GM12874 (cell line): ENCODE results near the gene MED22.

ENCODE experiments used
- TF ChIP-seq, protein P1 (sequence below): IDR thresholded peaks from 2 replicates; pipeline ENCODE4 v1.5.1; 2011; ENCODE audit warnings: low read depth, mild to moderate bottlenecking, control low read depth, low read length, moderate library complexity; ENCODE audit not compliant: insufficient read depth

The MED22 gene

DNA sequence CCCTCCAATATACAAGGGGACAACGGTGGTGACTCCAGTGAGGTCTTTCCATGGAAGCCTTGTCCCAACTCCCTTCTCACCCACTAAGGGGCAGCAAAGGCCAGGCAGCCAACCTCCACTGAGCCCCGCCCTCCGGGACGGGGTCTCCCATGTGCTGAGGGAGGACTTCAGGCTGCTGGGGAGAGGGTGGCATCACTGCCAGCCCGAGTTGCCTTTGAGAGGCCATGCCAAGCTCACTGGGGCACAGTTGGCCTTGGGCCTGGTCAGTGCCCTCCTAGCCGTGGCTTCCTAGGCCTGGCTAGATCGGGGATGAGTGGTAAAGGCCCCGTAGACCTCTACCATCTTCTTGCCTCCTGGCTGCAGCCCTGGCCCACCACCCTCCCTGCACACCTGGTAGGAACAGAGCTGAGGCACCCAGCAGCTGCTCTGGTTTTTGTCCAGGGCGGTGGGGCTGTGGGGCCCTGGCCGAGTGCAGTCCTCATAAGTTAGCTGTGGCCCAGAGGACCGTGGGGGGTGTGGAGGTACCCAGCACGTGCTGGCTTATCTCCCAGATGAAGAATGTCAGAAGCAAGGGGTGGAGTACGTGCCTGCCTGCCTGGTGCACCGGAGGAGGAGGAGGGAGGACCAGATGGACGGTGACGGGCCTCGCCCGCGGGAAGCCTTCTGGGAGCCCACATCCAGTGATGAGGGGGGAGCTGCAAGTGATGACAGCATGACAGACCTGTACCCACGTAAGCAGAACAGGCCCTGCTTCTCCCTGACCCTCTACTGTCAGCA is 11.7 kb upstream of the MED22 start:
- TF ChIP-seq, protein P1, sequence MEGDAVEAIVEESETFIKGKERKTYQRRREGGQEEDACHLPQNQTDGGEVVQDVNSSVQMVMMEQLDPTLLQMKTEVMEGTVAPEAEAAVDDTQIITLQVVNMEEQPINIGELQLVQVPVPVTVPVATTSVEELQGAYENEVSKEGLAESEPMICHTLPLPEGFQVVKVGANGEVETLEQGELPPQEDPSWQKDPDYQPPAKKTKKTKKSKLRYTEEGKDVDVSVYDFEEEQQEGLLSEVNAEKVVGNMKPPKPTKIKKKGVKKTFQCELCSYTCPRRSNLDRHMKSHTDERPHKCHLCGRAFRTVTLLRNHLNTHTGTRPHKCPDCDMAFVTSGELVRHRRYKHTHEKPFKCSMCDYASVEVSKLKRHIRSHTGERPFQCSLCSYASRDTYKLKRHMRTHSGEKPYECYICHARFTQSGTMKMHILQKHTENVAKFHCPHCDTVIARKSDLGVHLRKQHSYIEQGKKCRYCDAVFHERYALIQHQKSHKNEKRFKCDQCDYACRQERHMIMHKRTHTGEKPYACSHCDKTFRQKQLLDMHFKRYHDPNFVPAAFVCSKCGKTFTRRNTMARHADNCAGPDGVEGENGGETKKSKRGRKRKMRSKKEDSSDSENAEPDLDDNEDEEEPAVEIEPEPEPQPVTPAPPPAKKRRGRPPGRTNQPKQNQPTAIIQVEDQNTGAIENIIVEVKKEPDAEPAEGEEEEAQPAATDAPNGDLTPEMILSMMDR, result 0 out of 2 replicates have a peak, but pooled peaks have one; percentile 15

DNA sequence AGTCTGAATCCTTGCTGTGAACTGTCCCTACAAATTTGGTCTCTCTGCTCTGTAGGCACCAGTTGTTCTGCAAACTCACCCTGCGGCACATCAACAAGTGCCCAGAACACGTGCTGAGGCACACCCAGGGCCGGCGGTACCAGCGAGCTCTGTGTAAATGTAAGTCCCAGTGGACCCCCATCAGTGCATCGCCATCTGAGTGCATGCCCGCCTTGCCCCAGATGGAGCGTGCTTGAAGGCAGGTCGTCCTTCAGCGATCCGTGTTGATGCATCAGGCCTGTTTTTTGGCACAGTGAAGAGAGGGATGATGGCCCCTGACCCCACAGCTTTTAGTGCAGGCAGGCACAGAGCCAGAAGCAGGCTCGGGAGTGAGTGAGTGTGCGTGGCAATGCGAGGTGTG is 9.7 kb upstream of the MED22 start:
- TF ChIP-seq, protein P1, result no peak

DNA sequence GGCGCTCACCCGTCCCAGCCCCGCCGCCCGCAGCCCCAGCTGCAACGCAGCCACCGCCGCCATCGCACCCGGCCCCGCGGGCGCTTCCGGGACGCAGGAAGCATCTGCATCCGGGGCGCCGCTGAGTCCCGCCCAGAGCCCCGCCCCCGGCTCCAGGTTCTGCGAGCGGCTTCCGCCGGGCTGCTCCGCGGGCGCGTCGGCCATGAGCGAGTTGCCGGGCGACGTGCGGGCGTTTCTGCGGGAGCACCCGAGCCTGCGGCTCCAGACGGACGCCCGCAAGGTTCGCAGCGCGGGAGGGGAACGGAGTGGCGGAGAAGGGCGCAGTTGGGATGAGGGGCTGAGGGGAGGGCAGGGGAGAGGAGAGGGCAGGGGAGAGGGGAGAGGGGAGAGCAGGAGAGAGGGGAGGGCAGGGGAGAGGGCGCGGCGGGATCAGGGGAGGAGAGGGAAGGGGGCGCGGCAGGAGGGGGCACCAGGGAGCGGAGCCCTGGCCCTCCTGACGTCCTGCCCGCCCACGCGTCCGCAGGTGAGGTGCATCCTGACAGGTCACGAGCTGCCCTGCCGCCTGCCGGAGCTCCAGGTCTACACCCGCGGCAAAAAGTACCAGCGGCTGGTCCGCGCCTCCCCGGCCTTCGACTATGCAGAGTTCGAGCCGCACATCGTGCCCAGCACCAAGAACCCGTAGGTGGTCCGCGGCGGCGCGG is 8.6 kb upstream of the MED22 start, which contains the start of the genes SURF1 and SURF2:
TSS of gene SURF1 (minus strand) at position 97 of the 701 bp plus-strand sequence. CDS start at position 63, 34 bp downstream.
TSS of gene SURF2 (plus strand) at position 160 of the 701 bp plus-strand sequence. CDS start at position 203, 43 bp downstream.
- TF ChIP-seq, protein P1, result 0 out of 2 replicates have a peak, but pooled peaks have one; percentile 21

DNA sequence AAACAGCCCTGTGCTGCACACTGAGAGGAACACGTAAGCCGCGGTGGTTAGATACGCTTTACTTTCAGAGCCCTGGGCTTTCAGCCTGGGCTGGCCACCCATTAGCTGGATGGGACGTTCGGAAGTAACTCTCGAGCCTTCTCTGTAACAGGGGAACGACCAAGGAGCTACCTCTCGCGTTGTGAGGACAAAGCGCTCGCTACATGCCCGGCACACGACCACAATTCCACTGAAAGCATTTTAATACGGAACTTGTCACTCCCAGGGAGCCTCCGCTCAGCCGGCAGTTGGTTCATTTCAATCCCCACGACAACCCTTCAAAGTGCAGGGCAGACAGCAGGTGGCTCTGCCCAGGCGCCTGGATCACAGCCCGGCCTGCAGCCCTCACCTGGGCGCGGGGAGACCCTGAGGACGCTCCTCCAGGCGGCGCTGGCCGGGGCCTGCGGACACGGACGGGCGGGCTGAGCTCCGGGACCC is 8.0 kb upstream of the MED22 start:
- TF ChIP-seq, protein P1, result 0 out of 2 replicates have a peak, but pooled peaks have one; percentile 6

DNA sequence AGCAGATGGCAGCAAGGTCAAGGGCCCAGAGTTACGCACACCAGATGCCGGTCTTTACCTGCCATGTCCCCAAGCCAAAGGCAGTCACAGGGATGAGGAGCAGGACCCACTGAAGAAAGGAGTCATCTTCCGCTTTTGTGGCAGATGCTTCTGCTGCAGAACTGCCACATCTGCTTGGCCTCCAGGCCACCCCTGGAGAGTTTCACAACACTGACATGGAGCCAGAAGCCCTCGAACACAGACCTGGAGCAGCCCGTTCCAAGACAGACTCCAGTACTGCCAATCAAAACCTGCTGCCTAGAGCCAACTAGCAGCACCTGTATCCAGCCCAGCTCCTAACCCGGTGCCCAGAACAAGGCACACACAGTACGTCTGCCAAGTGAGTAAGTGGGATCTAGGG is 6.8 kb upstream of the MED22 start:
- TF ChIP-seq, protein P1, result no peak

DNA sequence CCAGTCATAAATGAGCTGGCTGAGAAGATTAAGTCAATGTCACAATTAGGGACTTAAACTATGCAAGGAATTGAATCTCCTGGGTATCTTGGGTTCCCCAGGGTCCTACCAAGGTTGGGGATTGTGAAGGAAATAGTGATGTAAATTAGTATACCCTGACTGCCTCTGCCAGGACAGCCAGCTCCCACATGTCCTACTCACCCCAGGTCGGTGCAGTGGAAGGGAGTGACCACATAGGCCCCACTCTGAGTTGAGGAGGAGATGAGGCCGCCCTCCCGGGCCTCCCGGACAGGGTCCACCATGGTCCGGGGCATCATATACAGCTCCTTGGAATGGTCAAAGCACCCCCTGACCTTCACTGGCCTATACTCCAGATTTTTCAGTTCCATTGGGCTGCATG is 5.6 kb upstream of the MED22 start:
- TF ChIP-seq, protein P1, result no peak

DNA sequence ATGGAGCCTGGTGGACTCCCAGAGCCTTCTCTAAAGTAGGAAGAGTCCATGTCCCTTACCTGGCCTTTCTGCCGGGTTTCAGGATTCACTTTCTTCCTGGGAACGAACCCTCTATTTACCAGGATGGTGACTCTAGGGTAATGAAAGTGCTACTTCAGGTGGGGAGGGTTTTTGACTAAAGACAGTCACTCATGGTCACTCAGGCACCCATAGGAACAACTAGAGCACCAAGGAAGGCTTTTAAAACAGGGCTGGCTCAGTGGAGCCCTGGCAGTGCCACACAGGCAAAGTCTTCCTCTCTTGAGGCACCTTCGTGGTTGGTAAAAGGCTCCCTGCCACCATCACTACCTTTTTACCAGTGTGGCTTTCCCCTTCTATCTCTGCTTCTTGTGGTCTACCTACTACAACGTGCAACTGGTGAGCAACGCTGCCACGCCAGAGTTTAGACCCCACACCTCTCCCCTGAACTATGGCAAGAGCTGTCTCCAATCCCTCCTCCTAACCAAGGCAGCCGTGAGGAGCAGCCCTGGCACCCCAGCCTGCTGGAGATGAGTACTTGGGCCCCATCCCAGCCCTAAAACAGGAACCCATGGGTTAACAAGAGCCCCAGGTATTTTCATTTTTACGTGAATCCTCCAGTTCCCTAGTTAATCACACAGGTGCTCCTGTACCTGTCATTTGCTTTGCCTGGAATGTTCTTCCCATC is 4.9 kb upstream of the MED22 start:
- TF ChIP-seq, protein P1, result no peak
